ENCODE results near the gene BUB3. TPM values are rescaled to one million over a fixed set of nuclear protein-coding genes. Genes with fewer than 3 reads are reported as not detected.
A peak's percentile ranks its signal among the peaks of the same experiment; 100 is the strongest.

The BUB3 gene
- total and polyA plus RNA-seq, 2 of the 8 experiments (the other 6 are each of a cell fraction or from before 2014, with no cell fraction given), result 183 to 207 TPM

- no peak overlapping the region for H4K8ac ChIP-seq (ENCODE audit: extremely low read depth, insufficient read depth, low read length)
- H3K14ac ChIP-seq (ENCODE audit: insufficient read length), result no peak overlapping the region
- H3K9me3 ChIP-seq (ENCODE audit: insufficient read depth in 2 of 2, low read depth in 1 of 2, low read length in 1 of 2), result no peaks in the 10 kb centered on the region
- no peaks in the 10 kb centered on the region for H3K79me1 ChIP-seq (ENCODE audit: low read depth, low read length)
- no peak overlapping the region for H4K5ac ChIP-seq (ENCODE audit: insufficient read length, low read depth, low read length)
- H2BK12ac ChIP-seq (ENCODE audit: low read depth, low read length), result peak overlapping the region; percentile 18; the same call in 1 of the 2 replicates
- H2AFZ ChIP-seq (ENCODE audit: low read length), result no peak overlapping the region
- H2AK5ac ChIP-seq (ENCODE audit: low read depth, low read length), result no peak overlapping the region
- TF ChIP-seq EZH2 (IDR thresholded peaks at IDR 0.05; ENCODE audit: low read depth, low read length, severe bottlenecking) (peak; percentile 55), POLR2AphosphoS5 (IDR thresholded peaks at IDR 0.05; ENCODE audit: low read depth, low read length) (no peak), SUZ12 (IDR thresholded peaks at IDR 0.05; ENCODE audit: low read length) (peak; percentile 54), JUN (IDR thresholded peaks at IDR 0.05; ENCODE audit: low read depth, low read length) (no peak), RNF2 (IDR thresholded peaks at IDR 0.05; ENCODE audit: borderline replicate concordance, low read depth, low read length, missing control alignments, poor library complexity, severe bottlenecking) (peak; percentile 74)
- no peaks in the 10 kb centered on the region for H3K79me2 ChIP-seq (ENCODE audit: control insufficient read depth in 1 of 2, insufficient read depth in 2 of 2, low read length in 2 of 2)
- ChIA-PET CTCF (ENCODE audit: partially characterized antibody) (interaction anchor here (1.0 to 3.5 kb wide), 4 partner anchors 10 to 104 kb away, joined by 3 to 12 read pairs (median 4); no protein-coding TSS in a partner anchor), POLR2A (ENCODE audit: partially characterized antibody) (interaction anchor here (0.8 to 5.0 kb wide), 4 partner anchors 10 to 20 kb away, joined by 4 to 35 read pairs (median 20); no protein-coding TSS in a partner anchor)
- peaks cover 22 to 68% (median 43%) of the 10 kb centered on the region in 4 experiments for H3K4me1 ChIP-seq (replicated peaks in 1 of 4; ENCODE audit: control insufficient read depth in 3 of 4, insufficient read depth in 4 of 4, low read length in 3 of 4)
- peaks cover 19% of the 10 kb centered on the region for H3K23me2 ChIP-seq (ENCODE audit: low read depth, low read length)
- no peak for DNase-seq (ENCODE audit: low read depth in 1 of 2, low spot score in 2 of 2)
- H3K56ac ChIP-seq (replicated peaks; ENCODE audit: insufficient read length, low read depth, low read length), result no peak overlapping the region
- no peak overlapping the region for H2BK120ac ChIP-seq (replicated peaks; ENCODE audit: low read depth, low read length)
- no peak overlapping the region for H2BK5ac ChIP-seq (ENCODE audit: low read depth, low read length)
- H3K4ac ChIP-seq (replicated peaks; ENCODE audit: insufficient read length, low read depth, low read length), result no peak overlapping the region
- peak overlapping the region; percentile 6; the same call in 1 of the 2 replicates for H2BK15ac ChIP-seq (ENCODE audit: low read length)
- no peak overlapping the region for H3K23ac ChIP-seq (ENCODE audit: insufficient read length)
- H3K27me3 ChIP-seq (replicated peaks in 1 of 4; ENCODE audit: control insufficient read depth in 3 of 4, extremely low read depth in 1 of 4, insufficient read depth in 3 of 4, low read length in 3 of 4), result peaks cover 82 to 99% (median 91%) of the 10 kb centered on the region in 4 experiments
- 9% methylated on average over 24 of the region's 24 CpGs; no CpG with 5 or more reads in 1 of the 2 experiments for WGBS, 2 experiments (ENCODE audit: extremely low coverage in 1 of 2, insufficient coverage in 1 of 2, insufficient read length in 1 of 2, insufficient replicate concordance in 2 of 2, low coverage in 1 of 2, low lambda C conversion rate in 2 of 2, missing lambda C conversion rate in 1 of 2)
- H3K9ac ChIP-seq (replicated peaks in 1 of 4; ENCODE audit: extremely low read depth in 1 of 4, low read depth in 3 of 4, low read length in 3 of 4), result no peak overlapping the region
- no peak for FAIRE-seq
- H3K27ac ChIP-seq (ENCODE audit: low read depth, low read length), result no peak overlapping the region
- H4K20me1 ChIP-seq (replicated peaks in 1 of 2; ENCODE audit: control insufficient read depth in 1 of 2, insufficient read depth in 2 of 2, low read length in 2 of 2), result peaks cover 4 to 16% of the 10 kb centered on the region in 2 experiments
- peak overlapping the region; percentile 75; the same call in 1 of the 2 replicates for H3K18ac ChIP-seq (ENCODE audit: extremely low read depth, low read length)
- H3K4me2 ChIP-seq (ENCODE audit: insufficient read depth in 1 of 2, low read depth in 2 of 2, low read length in 2 of 2), result peak overlapping the region; percentile 84 to 86
- no peaks in the 10 kb centered on the region; a peak in 1 of 8 replicates for H3K36me3 ChIP-seq (ENCODE audit: control insufficient read depth in 2 of 4, insufficient read depth in 4 of 4, low read length in 3 of 4)
- H2BK20ac ChIP-seq (ENCODE audit: low read length), result no peak overlapping the region
- peak overlapping the region in 1 of 4 experiments; percentile 59; a peak in 2 of 8 replicates for H3K4me3 ChIP-seq (ENCODE audit: extremely low read depth in 1 of 4, insufficient read depth in 2 of 4, low read depth in 3 of 4, low read length in 4 of 4)
- no peak overlapping the region for H4K91ac ChIP-seq (replicated peaks; ENCODE audit: insufficient read length, low read length)
Measured at GRCh38 chr10:123146894-123147634, 7.1 kb upstream of the BUB3 start.

Measured in H1 (cell line).